Mucosa of stomach (tissue), 1 donor: ENCODE results near the gene PPFIBP2.

Experiments used
- H3K27me3 ChIP-seq: one replicate; pipeline ENCODE4 v1.7.0; 2013; ENCODE audit warnings: mild to moderate bottlenecking, low read length; ENCODE audit not compliant: control insufficient read depth, insufficient read depth
- H3K36me3 ChIP-seq: one replicate; pipeline ENCODE4 v1.7.0; 2013; ENCODE audit warnings: low read length; ENCODE audit not compliant: control insufficient read depth, insufficient read depth
- H3K4me1 ChIP-seq: one replicate; pipeline ENCODE4 v1.7.0; 2013; ENCODE audit warnings: mild to moderate bottlenecking, low read length; ENCODE audit not compliant: control insufficient read depth, insufficient read depth
- H3K4me3 ChIP-seq: one replicate; pipeline ENCODE4 v1.7.0; 2013; ENCODE audit warnings: low read length
- H3K9ac ChIP-seq: one replicate; pipeline ENCODE4 v1.7.0; 2013; ENCODE audit warnings: mild to moderate bottlenecking, low read length, moderate library complexity
- H3K9me3 ChIP-seq: one replicate; pipeline ENCODE4 v1.7.0; 2013; ENCODE audit warnings: mild to moderate bottlenecking, low read length, moderate library complexity; ENCODE audit not compliant: control insufficient read depth
- donor health status: Pancreatic carcinoma.

Gene PPFIBP2

GRCh38 chr11:7577291-7578190 lies 63.7 kb downstream of the PPFIBP2 start:
- Histone ChIP-seq H3K27me3 (no peaks in the 10 kb centered on the region), H3K9ac (peak overlapping the region; percentile 72)

GRCh38 chr11:7578276-7578955 lies 64.6 kb downstream of the PPFIBP2 start:
- peaks cover 63% of the 10 kb centered on the region for H3K4me1 ChIP-seq
- peak overlapping the region; percentile 72 for H3K9ac ChIP-seq
- H3K9me3 ChIP-seq = no peaks in the 10 kb centered on the region
- H3K36me3 ChIP-seq = no peaks in the 10 kb centered on the region
- peak overlapping the region; percentile 44 for H3K4me3 ChIP-seq
- H3K27me3 ChIP-seq = no peaks in the 10 kb centered on the region

More at GRCh38 chr11:7577291-7578190, 63.7 kb downstream of the PPFIBP2 start:
- Histone ChIP-seq H3K4me3 (peak overlapping the region; percentile 44), H3K9me3 (no peaks in the 10 kb centered on the region), H3K4me1 (peaks cover 67% of the 10 kb centered on the region), H3K36me3 (no peaks in the 10 kb centered on the region)

- Histone ChIP-seq H3K4me3 (no peak overlapping the region), H3K9ac (no peak overlapping the region), H3K36me3 (no peaks in the 10 kb centered on the region), H3K27me3 (no peaks in the 10 kb centered on the region), H3K4me1 (peaks cover 54% of the 10 kb centered on the region), H3K9me3 (no peaks in the 10 kb centered on the region)
Measured at GRCh38 chr11:7579361-7579791, 65.6 kb downstream of the PPFIBP2 start.

GRCh38 chr11:7581021-7581590 lies 67.3 kb downstream of the PPFIBP2 start:
- H3K9ac ChIP-seq = no peak overlapping the region
- H3K4me3 ChIP-seq = no peak overlapping the region
- H3K27me3 ChIP-seq = no peaks in the 10 kb centered on the region
- no peaks in the 10 kb centered on the region for H3K36me3 ChIP-seq
- H3K9me3 ChIP-seq = no peaks in the 10 kb centered on the region
- peaks cover 36% of the 10 kb centered on the region for H3K4me1 ChIP-seq

GRCh38 chr11:7582338-7582985 lies 68.7 kb downstream of the PPFIBP2 start:
- no peaks in the 10 kb centered on the region for H3K27me3 ChIP-seq
- H3K4me3 ChIP-seq = no peak overlapping the region
- no peaks in the 10 kb centered on the region for H3K36me3 ChIP-seq
- H3K9ac ChIP-seq = no peak overlapping the region
- no peaks in the 10 kb centered on the region for H3K9me3 ChIP-seq
- H3K4me1 ChIP-seq = peaks cover 28% of the 10 kb centered on the region

- Histone ChIP-seq H3K9me3 (no peaks in the 10 kb centered on the region), H3K4me3 (no peak overlapping the region), H3K36me3 (no peaks in the 10 kb centered on the region), H3K4me1 (peaks cover 25% of the 10 kb centered on the region), H3K27me3 (no peaks in the 10 kb centered on the region), H3K9ac (no peak overlapping the region)
Measured at GRCh38 chr11:7583248-7583647, 69.4 kb downstream of the PPFIBP2 start.

GRCh38 chr11:7584910-7585309 lies 71.1 kb downstream of the PPFIBP2 start:
- H3K4me3 ChIP-seq = no peak overlapping the region
- peaks cover 15% of the 10 kb centered on the region for H3K4me1 ChIP-seq
- H3K36me3 ChIP-seq = no peaks in the 10 kb centered on the region
- no peak overlapping the region for H3K9ac ChIP-seq
- H3K9me3 ChIP-seq = no peaks in the 10 kb centered on the region
- H3K27me3 ChIP-seq = no peaks in the 10 kb centered on the region

- Histone ChIP-seq H3K36me3 (no peaks in the 10 kb centered on the region), H3K4me1 (peaks cover 15% of the 10 kb centered on the region), H3K9ac (no peak overlapping the region), H3K27me3 (no peaks in the 10 kb centered on the region), H3K4me3 (no peak overlapping the region), H3K9me3 (no peaks in the 10 kb centered on the region)
Measured at GRCh38 chr11:7585816-7586215, 72.0 kb downstream of the PPFIBP2 start.

- Histone ChIP-seq H3K36me3 (no peaks in the 10 kb centered on the region), H3K4me1 (peaks cover 16% of the 10 kb centered on the region), H3K9me3 (no peaks in the 10 kb centered on the region), H3K27me3 (no peaks in the 10 kb centered on the region), H3K9ac (no peak overlapping the region), H3K4me3 (no peak overlapping the region)
Measured at GRCh38 chr11:7586376-7586775, 72.6 kb downstream of the PPFIBP2 start.

GRCh38 chr11:7587712-7588111 lies 73.9 kb downstream of the PPFIBP2 start:
- no peak overlapping the region for H3K4me3 ChIP-seq
- H3K4me1 ChIP-seq = peaks cover 21% of the 10 kb centered on the region
- H3K9me3 ChIP-seq = no peaks in the 10 kb centered on the region
- no peaks in the 10 kb centered on the region for H3K27me3 ChIP-seq
- no peaks in the 10 kb centered on the region for H3K36me3 ChIP-seq
- H3K9ac ChIP-seq = no peak overlapping the region

- peaks cover 18% of the 10 kb centered on the region for H3K4me1 ChIP-seq
- no peaks in the 10 kb centered on the region for H3K9me3 ChIP-seq
- H3K27me3 ChIP-seq = no peaks in the 10 kb centered on the region
- no peak overlapping the region for H3K9ac ChIP-seq
- no peaks in the 10 kb centered on the region for H3K36me3 ChIP-seq
- H3K4me3 ChIP-seq = no peak overlapping the region
Measured at GRCh38 chr11:7589861-7590260, 76.1 kb downstream of the PPFIBP2 start.
